Body of pancreas (tissue), 4 donors: Measurements from ENCODE around the gene ARHGAP32.

Source experiments
- POLR2A ChIP-seq, 3 donors: fragments of 450-650 bp; IDR thresholded peaks; one replicate each; pipeline ENCODE4 v1.6.1; 2016; ENCODE audit warnings: antibody characterized with exemption in 3 of 3, mild to moderate bottlenecking in 2 of 3
- TF ChIP-seq, protein P1 (sequence below), 7 experiments: fragments of 450-650 bp in 4 of 7; fragments of 200-600 bp in 3 of 7; sonication (generic) in 3 of 7; IDR thresholded peaks; one replicate each; pipeline ENCODE4 v1.5.1; 2016 to 2019; ENCODE audit warnings: antibody characterized with exemption in 7 of 7

DNA sequence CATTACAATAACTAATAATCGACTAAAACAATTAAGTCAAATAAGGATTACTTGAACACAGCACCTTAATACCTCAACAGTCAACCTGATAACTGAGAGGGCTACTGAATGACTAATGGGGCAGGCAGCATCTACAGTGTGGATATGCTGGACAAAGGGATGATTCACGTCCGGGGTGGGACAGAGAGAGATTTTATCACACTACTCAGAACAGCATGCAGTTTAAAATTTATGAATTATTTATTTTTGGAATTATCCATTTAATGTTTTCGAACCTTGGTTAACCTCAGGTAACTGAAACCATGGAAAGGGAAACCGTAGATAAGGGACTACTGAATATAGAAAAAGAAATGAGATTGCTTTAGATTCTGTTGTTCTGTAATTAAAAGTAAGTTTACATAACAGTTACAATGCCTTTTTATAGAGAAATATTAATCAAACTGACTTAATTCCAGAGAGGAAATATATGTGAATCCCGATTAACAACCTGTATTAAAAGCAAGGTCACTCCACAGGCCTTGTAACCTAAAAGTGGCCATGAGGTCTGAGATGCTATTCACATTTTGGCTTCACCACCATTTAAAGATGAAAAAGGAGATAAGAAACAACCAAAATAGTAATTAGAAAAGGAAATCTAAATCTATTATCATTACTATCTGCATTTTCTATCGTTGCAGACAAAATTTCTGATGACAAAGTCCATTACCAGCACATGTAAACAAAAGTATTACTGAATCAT lies 130.5 kb downstream of the ARHGAP32 start:
- TF ChIP-seq POLR2A (IDR thresholded peaks at IDR 0.05) = no peak
- TF ChIP-seq, protein P1, sequence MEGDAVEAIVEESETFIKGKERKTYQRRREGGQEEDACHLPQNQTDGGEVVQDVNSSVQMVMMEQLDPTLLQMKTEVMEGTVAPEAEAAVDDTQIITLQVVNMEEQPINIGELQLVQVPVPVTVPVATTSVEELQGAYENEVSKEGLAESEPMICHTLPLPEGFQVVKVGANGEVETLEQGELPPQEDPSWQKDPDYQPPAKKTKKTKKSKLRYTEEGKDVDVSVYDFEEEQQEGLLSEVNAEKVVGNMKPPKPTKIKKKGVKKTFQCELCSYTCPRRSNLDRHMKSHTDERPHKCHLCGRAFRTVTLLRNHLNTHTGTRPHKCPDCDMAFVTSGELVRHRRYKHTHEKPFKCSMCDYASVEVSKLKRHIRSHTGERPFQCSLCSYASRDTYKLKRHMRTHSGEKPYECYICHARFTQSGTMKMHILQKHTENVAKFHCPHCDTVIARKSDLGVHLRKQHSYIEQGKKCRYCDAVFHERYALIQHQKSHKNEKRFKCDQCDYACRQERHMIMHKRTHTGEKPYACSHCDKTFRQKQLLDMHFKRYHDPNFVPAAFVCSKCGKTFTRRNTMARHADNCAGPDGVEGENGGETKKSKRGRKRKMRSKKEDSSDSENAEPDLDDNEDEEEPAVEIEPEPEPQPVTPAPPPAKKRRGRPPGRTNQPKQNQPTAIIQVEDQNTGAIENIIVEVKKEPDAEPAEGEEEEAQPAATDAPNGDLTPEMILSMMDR (IDR thresholded peaks at IDR 0.05) = no peak
